Epithelial cell of proximal tubule (primary cell): ENCODE measurements around the gene CHST12. TPM values are rescaled to one million over a fixed set of nuclear protein-coding genes. Genes with fewer than 3 reads are reported as not detected.
A peak's percentile ranks its signal among the peaks of the same experiment; 100 is the strongest.

Experiments
- DNase-seq: peaks from one replicate; pipeline ENCODE4 v3.0.0-alpha.2; 2011; ENCODE audit warnings: low read depth
- H3K4me3 ChIP-seq: 2 replicates; pipeline ENCODE4 v1.5.1; 2011; ENCODE audit warnings: low read depth, mild to moderate bottlenecking, low read length
- total RNA-seq: library from RNA; depleted of rRNA; stranded (reverse); fragments of >200 nt; gene quantifications from 2 replicates; pipeline ENCODE4 v1.2.3, GENCODE V29; 2015
- TF ChIP-seq, protein P1 (sequence below): conservative IDR thresholded peaks from 2 replicates; pipeline ENCODE4 v1.5.1; 2012; ENCODE audit warnings: low read depth, mild to moderate bottlenecking, low read length

CHST12 gene
- total RNA-seq, 1 donor from 2014 or later, result 10.6 TPM

DNA sequence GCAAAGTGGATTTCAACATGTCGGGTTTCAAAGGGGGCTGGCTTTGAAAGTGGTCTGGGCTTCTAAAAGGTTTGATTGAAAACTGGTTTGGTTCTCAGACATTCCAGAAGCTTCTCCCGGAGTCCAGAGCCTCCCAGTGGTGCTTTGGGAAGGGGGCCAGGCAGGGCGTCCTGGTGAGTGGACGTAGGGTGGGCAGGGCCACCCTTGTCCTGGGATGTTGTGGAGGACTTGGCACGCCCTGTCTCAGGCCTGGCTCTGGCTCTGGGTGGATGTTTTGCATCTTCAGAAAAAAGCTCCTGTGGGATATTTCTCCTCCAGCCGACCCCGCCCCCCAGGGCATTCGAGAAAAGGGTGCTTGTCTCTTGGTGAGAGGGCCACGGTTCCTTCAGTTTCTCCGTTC, 41.6 kb downstream of the CHST12 start:
- DNase-seq, result no peak

DNA sequence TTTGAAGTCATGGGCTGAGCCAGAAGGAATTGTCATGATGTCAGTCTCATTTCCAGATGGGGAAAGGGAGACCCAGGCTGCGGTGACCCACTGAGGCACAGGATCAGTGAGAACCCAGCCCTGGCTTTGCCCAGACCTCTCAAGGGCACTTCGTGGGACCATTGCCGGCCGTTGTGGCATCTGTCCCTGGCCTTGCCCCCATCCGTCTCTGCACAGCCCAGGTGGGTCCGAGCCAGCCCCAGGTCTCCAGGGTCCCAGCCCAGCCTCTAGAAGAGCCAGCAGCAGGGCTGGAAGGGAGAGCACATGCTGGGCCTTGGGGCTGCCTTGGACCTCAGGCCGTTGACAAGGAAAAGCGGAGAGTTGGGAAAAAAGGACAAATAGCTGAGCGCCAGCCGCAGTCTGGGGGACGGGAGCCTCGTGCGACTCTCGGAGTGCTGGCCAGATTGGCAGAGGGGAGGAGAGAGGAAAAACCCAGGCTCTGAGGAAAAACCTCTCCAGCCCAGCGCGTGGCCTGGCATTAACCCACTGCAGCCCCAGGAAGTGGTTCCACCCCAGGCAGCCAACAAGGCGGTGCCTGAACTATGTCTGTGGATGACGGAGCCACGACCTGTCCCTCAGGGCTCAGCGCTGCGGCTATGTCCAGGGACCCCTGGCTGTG, 42.6 kb downstream of the CHST12 start:
- no peak for DNase-seq
- H3K4me3 ChIP-seq, result no peak overlapping the region
- TF ChIP-seq, protein P1, sequence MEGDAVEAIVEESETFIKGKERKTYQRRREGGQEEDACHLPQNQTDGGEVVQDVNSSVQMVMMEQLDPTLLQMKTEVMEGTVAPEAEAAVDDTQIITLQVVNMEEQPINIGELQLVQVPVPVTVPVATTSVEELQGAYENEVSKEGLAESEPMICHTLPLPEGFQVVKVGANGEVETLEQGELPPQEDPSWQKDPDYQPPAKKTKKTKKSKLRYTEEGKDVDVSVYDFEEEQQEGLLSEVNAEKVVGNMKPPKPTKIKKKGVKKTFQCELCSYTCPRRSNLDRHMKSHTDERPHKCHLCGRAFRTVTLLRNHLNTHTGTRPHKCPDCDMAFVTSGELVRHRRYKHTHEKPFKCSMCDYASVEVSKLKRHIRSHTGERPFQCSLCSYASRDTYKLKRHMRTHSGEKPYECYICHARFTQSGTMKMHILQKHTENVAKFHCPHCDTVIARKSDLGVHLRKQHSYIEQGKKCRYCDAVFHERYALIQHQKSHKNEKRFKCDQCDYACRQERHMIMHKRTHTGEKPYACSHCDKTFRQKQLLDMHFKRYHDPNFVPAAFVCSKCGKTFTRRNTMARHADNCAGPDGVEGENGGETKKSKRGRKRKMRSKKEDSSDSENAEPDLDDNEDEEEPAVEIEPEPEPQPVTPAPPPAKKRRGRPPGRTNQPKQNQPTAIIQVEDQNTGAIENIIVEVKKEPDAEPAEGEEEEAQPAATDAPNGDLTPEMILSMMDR, result no peak

More for the DNA sequence above, 41.6 kb downstream of the CHST12 start:
- no peak overlapping the region for H3K4me3 ChIP-seq
- TF ChIP-seq, protein P1, result no peak

DNA sequence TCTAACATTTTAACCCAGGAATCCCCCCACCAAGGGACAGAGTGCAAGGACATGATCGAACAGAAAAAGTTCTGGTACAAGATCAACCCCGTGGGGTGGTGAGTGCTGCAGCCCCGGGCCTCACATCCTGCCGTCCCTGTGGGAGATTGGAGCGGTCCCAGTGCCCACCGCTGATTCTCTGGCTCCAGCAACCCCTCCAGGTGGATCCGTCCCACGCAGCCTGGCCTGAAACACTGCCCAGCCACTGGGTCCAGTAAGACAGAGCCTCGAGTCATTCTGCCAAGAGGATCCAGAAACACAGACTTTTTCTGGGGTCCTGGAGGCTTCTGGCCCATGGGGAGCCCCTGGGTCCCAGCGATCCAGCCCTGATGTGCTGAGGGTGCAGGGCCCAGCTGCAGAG, 43.3 kb downstream of the CHST12 start:
- TF ChIP-seq, protein P1, result no peak
- no peak for DNase-seq
- H3K4me3 ChIP-seq, result no peak overlapping the region

DNA sequence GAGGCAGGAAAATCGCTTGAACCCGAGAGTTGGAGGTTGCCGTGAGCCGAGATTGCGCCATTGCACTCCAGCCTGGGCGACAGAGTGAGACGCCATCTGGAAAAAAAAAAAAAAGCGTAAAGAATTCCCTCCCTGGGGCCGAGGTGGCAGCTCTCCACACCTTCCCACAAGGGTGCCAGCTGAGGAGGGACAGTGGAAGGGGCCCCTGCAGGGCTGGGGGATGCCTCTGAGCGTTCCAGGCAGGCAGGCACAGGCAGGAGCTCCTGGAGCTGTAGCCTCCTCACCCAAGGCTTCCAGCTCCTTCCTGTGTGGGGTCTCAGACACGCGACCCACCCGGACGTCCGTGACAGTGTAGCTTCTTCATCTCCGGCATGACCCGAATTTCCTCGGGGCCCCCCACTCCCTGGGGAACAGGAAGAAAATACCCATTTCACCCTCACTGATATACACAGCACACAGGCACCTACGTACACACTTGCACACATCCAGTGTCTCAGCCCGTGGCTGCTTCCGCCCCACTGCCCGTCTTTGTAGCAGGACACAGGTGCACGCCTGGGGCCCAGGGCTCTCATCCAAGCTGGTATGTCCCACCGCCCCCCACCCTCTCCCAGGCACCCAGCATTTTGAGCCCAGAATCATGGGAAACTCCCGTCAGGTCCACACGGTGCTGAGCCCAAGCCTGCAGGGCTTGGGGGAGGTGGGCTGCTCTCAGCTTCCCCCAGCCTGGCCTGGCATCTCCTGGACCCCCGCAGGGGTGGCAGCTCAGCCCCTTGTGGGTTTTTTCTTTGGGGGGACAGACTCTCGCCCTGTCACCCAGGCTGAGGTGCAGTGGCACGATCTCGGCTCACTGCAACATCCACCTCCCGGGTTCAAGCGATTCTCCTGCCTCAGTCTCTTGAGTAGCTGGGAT, 47.0 kb downstream of the CHST12 start:
- no peak for DNase-seq
- TF ChIP-seq, protein P1, result no peak
- H3K4me3 ChIP-seq, result no peak overlapping the region

DNA sequence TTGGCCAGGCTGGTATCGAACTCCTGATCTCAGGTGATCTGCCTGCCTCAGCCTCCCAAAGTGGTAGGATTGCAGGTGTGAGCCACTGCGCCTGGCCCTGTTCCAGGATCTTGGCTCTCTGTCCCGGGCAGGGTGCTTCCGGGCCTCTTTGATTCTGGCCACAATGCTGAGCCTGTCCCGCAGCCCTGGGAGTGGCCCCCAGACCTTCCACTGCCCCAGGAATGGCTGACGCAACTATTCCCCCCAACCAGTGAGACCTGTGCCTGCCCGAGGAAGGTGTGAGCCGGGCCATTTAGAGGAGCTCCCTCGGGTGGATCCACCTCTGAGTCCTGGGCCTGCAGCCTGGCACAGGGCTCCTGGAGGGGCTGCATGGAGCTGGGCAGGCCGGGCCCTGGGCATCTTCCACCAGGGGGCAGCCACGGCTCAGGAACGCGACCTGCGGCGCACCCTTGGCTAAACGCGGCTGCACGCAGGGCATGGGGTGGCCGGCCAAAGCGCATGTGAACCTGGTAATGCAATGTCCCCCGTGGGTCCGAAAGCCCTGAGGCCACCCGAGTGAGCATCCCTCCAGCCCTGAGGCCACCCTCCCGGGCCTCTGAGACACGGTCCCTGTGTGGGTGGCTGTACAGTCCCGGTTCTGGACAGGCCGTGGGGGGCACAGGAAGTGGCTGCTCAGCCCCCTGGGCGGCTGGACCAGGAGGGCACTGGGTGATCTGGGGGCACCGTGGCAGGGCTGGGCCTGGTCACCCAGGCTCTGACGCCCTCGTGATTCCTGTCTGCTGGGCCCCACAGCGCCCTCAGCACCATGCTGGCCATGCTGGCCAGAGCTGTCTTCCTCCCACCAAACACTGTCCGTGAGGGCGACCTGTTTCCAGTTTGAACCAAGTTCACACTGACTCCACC, 48.0 kb downstream of the CHST12 start:
- no peak for DNase-seq
- TF ChIP-seq, protein P1, result peak; percentile 84
- H3K4me3 ChIP-seq, result peak overlapping the region; percentile 57

DNA sequence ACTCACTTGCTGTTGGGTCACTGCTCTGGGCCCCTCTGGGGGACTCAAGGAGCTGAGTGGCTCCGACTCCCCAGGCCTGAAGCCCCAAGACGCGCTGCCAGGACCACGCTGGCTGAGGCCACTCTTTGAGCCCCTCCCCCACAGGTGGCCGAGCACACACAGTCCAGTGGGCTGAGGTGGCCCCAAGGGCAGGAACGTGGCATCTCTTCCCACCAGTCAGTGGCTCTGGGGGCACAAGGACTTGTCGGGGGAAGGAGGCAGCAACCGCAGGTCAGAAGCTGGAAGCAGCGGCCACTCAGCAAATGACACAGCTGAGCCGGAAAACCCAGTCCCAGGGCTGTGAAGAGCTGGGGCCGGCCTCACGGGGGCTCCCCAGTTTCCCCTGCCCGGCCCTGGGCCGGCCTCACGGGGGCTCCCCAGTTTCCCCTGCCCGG, 48.7 kb downstream of the CHST12 start:
- TF ChIP-seq, protein P1, result no peak
- DNase-seq, result no peak
- H3K4me3 ChIP-seq, result peak overlapping the region; percentile 57
